ENCODE data around the gene INSYN2B.

INSYN2B gene

GRCh38 chr5:169933127-169933526, 47.2 kb downstream of the INSYN2B start:
- no peak for DNase-seq (ENCODE audit: low read depth)

- DNase-seq (ENCODE audit: low read depth): no peak
Observed at GRCh38 chr5:169923988-169924387, 56.3 kb downstream of the INSYN2B start.

- DNase-seq (ENCODE audit: low read depth): no peak
Observed at GRCh38 chr5:169922474-169922873, 57.8 kb downstream of the INSYN2B start.

- DNase-seq (ENCODE audit: low read depth): no peak
Observed at GRCh38 chr5:169921949-169922348, 58.3 kb downstream of the INSYN2B start.

DNA sequence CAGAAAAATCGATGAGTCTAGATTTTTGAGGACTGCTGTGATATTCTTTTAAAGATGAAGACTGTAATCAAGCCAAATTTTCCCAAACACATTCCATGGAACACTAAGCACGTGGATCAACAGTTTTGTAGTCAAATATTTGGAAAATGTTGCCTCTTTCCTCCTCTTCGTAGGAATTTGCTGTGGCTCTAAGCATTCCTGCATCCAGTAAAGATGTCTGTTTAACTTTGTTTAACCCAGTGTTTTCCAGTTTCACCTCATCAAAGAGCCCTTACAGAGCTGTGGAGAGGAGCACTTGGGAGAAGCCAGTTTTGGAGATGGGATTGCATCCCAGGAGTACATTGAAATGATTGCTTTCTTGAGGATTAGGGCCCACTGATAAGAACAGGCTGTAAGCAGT, 58.9 kb downstream of the INSYN2B start:
- DNase-seq (ENCODE audit: low read depth): no peak

DNA sequence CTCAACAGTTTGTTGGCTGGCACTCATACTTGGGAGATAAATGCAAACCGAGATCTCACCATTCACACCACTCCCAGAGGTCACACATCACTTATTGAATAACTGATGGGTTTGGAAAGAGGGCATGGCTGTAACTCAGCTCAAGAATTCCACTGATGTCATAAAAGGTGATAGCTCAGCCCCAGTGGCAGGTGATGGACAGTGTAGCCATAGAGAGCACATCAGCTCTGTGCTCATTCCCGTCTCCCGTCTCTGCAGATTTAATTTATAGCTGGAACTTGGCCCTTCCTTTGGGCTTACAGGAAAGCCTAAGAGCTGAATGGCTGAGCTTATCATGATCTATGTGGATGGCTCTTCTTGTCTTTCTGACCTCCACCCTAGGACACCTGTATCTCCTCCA, 59.8 kb downstream of the INSYN2B start:
- DNase-seq (ENCODE audit: low read depth): no peak

DNA sequence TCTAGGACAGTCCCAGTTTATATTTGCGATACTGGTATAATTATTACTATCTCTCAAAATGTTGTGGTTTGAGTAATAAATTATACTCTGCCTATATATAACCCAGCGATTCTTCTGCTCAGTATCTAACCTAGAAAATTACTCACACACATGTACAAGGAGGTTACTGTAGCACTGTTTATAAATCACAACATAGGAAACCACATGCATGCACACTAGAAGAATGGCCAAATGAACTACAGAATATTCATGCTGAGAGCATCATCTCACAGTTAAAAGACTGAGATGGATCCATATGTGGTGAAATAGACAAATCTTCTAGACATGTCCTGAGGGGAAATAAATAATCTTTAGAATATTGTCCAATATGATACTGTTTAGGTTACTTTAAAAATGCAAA, 62.1 kb downstream of the INSYN2B start:
- DNase-seq (ENCODE audit: low read depth): no peak

GRCh38 chr5:169917500-169917899, 62.8 kb downstream of the INSYN2B start:
- no peak for DNase-seq (ENCODE audit: low read depth)

DNA sequence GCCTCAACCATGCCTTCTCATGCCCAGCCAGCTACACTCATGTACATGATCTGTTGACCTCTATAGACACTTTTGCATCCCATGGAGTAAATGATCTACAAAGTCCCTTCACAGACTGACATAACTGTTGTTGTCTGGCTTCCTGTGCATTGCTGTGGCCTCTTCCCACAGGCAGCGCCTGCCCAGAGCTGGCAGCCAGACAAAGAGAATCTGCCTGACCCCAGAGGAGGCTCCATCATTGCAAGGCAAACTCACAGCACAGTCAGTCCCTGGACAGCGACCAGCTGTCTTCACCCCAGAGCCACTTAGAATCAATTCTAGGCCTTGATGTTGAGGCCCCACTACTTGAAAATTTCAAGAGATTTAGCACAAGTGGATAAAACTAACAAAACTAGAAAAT, 65.5 kb downstream of the INSYN2B start:
- DNase-seq (ENCODE audit: low read depth): no peak

GRCh38 chr5:169913479-169913878, 66.8 kb downstream of the INSYN2B start:
- DNase-seq (ENCODE audit: low read depth): no peak

- DNase-seq (ENCODE audit: low read depth): no peak
Observed at GRCh38 chr5:169911448-169912212, 68.7 kb downstream of the INSYN2B start.

GRCh38 chr5:169910393-169910792, 69.9 kb downstream of the INSYN2B start:
- no peak for DNase-seq (ENCODE audit: low read depth)

DNA sequence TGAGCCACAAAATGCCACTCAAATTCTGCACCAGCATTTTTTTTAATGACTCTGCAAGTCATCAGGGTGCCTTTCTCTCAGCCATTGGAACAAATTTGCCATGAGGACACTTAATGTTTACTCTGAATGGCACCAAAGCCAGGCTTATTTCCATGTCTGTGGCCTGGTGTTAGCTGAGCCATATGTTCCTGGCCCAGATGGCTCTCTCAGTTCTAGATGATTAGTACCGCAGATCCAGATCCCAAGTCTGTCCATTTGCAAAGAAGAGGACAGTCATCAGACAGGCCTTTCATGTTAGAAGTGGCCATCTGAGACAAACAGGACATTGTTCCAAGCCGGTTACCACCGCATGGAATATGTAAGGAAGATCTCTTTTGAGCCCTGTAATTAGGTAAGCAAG, 70.3 kb downstream of the INSYN2B start:
- DNase-seq (ENCODE audit: low read depth): no peak

DNA sequence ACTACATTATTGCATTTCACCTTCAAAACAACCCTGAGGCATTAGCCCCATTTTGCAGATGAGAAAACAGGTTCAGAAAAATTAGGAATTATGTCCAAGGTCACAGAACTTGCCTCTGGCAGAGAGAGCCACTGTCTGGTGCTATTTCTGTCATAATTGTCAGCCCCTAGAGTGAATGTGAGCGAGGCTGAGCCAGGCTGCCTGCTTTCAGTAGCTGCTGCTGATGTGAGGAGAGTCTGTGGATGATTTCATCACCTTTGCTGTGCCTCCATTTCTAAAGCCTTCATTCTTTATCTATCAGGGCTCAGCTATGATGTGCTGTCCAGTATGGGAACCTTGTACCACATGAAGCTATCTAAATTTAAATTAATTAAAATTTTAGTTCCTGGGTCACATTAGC, 71.4 kb downstream of the INSYN2B start:
- no peak for DNase-seq (ENCODE audit: low read depth)

GRCh38 chr5:169906745-169907649, 73.3 kb downstream of the INSYN2B start:
- DNase-seq (ENCODE audit: low read depth): no peak

DNA sequence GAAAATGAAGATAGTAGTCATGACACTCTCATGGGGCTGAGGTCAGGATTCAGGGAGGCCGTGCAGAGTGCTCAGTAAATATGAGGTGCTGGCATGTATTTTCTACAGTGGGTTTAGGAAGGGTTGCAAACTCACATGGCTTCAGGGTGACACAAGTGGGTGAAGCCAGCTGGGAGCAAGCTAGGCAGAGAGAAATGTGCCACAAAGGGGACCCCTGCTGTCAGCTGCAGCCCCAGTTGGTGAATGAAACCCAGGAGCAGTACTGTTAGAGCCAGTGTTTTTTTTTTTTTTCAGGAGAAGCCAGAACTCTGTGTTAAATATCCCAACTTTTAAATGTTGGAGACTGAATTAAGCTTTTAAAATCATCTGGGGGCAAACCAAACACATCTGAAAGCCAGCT, 75.3 kb downstream of the INSYN2B start:
- no peak for DNase-seq (ENCODE audit: low read depth)

DNA sequence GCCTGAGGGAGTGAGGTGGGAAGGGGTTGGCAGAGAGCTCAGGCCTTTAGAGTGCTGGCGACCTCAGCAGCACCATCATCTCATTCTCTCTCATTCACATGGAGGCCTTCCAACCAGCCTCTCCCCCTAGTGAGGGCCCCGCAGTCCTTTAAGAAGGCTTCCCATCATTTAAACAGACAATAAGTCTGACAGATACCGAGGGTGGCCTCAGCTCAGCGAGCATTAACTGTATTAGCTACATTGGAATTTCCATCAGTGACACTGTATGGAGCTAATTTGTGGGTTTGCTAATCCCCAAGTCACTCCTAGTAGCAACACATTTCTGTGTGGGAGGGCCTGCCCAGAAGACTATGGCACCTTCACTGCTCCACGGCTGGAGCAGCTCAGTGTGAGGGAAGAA, 75.8 kb downstream of the INSYN2B start:
- no peak for DNase-seq (ENCODE audit: low read depth)

DNA sequence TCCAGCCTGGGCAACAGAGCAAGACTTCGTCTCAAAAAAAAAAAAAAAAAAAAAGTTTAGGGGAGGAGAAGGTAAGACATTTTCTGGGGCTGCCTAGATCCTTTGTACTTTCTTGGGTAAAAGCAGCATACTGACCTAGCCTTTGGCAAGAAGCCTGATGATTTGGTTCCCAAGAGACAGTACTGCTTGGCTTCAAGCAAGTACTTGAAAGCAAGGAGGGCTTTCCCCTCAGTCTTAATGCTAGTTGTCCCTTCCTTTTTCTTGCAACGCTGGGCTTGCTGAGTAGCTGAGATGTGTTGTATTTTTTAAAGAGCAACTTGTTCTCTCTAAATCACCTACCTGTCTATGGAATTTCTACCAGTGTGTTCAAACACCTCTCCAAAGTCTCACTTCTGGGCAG, 76.2 kb downstream of the INSYN2B start:
- DNase-seq (ENCODE audit: low read depth): no peak

DNA sequence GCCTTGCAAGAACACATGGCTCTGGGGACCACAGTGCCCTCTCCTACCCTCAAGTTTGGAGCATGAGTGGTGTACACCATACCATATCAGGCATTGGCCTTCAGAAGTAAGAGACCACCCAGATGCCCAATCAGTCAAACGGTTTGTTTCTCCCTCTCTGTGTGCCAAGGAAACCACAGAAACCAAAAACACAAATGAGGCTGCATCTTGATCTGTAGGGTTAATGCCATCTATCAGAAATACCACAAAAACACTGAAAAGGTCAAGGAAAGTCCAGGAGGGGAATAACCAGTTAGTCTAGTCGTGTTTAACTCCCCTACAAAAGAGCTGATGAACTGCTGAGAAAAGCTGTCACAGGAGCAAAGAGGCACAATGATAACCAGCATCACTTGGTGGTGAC, 78.4 kb downstream of the INSYN2B start:
- no peak for DNase-seq (ENCODE audit: low read depth)

GRCh38 chr5:169897481-169897880, 82.8 kb downstream of the INSYN2B start:
- DNase-seq (ENCODE audit: low read depth): no peak

GRCh38 chr5:169895926-169896325, 84.4 kb downstream of the INSYN2B start:
- DNase-seq (ENCODE audit: low read depth): no peak

DNA sequence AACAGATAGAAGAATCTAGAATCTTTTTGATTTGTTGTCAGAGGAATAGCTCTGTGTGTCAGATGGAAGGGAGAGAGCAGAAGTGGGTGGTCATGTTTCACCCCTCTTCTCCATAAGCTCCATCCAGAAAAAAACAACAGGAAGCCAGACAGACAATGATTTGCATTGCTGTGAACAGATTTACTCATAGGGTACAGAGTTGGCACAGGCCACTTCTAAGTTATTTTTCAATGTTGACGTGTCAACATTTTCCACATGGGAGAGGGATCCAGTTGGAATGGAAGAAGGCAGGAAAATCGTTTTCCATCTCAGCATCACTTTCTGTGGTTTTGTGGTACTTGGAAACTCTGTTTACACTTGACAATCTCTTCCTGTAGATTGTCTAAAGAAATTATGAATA, 86.7 kb downstream of the INSYN2B start:
- no peak for DNase-seq (ENCODE audit: low read depth)

DNA sequence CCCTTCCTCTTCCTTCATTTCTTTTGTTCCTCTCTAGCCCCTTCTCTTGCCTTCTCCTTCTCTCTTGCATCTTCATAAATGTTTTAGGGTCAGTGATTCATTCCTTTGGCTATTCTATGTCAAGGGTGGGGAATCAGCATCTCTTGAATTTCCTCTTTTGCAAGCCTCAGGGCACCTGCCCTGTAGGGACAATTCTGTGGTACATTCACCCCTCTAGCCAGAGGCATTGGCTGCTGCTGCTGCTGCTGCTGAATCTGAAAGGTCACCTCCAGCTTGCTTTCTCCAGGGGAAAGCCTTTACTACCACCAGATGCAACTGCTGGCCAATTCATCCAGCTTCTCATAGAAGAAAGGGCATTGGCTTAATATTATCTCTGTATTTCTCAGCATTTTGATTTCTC, 87.3 kb downstream of the INSYN2B start:
- no peak for DNase-seq (ENCODE audit: low read depth)
